Gastroesophageal sphincter (tissue), 3 donors: ENCODE data around the gene RDH16.

Experiments
- EP300 ChIP-seq: sonication (generic); formaldehyde crosslinking; IDR thresholded peaks from one replicate; pipeline ENCODE4 v1.6.1; 2017; ENCODE audit warnings: antibody characterized with exemption, mild to moderate bottlenecking
- POLR2A ChIP-seq, 2 donors: fragments of 450-650 bp; IDR thresholded peaks; one replicate each; pipeline ENCODE4 v1.6.1; 2017; ENCODE audit warnings: antibody characterized with exemption in 2 of 2, mild to moderate bottlenecking in 2 of 2, moderate library complexity in 1 of 2
- POLR2AphosphoS5 ChIP-seq: sonication (generic); formaldehyde crosslinking; IDR thresholded peaks from one replicate; pipeline ENCODE4 v1.6.1; 2017; ENCODE audit warnings: antibody characterized with exemption
- TF ChIP-seq, protein P1 (sequence below), 4 experiments: fragments of 200-600 bp in 2 of 4; fragments of 450-650 bp in 2 of 4; sonication (generic) in 1 of 4; IDR thresholded peaks; one replicate each; pipeline ENCODE4 v1.5.1; 2017 to 2019; ENCODE audit warnings: antibody characterized with exemption in 4 of 4, mild to moderate bottlenecking in 2 of 4, moderate library complexity in 2 of 4

DNA sequence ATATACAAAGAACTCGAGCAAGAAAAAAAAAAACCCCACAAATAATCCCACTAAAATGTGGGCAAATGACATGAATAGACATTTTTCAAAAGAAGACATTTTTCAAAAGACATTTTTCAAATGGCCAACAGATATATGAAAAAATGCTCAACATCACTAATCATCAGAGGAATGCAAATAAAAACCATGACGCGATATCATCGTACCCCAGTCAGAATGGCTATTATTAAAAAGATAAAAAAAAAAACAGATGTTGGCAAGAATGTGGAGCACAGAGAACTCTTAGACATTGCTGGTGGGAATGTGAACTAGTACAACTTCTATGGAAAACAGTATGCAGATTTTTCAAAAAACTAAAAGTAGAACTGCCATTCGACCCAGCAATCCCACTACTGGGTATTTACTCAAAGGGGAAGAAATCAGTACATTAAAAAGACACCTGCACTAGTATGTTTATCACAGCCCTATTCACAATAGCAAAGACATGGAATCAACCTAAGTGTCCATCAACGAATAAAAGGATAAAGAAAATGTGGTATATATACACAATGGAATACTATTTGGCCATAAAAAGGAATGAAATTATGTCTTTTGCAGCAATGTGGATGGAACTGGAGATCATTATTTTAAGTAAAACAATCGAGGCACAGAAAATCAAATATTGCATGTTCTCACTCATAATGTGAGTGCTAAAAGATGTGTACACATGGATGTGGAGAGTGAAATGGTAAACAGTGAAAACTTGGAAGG is 32.6 kb upstream of the RDH16 start:
- TF ChIP-seq, protein P1, sequence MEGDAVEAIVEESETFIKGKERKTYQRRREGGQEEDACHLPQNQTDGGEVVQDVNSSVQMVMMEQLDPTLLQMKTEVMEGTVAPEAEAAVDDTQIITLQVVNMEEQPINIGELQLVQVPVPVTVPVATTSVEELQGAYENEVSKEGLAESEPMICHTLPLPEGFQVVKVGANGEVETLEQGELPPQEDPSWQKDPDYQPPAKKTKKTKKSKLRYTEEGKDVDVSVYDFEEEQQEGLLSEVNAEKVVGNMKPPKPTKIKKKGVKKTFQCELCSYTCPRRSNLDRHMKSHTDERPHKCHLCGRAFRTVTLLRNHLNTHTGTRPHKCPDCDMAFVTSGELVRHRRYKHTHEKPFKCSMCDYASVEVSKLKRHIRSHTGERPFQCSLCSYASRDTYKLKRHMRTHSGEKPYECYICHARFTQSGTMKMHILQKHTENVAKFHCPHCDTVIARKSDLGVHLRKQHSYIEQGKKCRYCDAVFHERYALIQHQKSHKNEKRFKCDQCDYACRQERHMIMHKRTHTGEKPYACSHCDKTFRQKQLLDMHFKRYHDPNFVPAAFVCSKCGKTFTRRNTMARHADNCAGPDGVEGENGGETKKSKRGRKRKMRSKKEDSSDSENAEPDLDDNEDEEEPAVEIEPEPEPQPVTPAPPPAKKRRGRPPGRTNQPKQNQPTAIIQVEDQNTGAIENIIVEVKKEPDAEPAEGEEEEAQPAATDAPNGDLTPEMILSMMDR (IDR thresholded peaks at IDR 0.05) = no peak
- TF ChIP-seq POLR2A (IDR thresholded peaks at IDR 0.05) (no peak), POLR2AphosphoS5 (no peak), EP300 (no peak)
